GM18505 (cell line): ENCODE measurements around the gene FRYL.

Experiments used
- ATAC-seq: cut with Tn5 transposase; IDR thresholded peaks from one replicate; pipeline ENCODE4 v1.9.1; 2021; ENCODE audit not compliant: unreplicated experiment
- POLR2A ChIP-seq: IDR thresholded peaks from 4 replicates; pipeline ENCODE4 v1.6.1; 2011; ENCODE audit warnings: borderline replicate concordance; ENCODE audit not compliant: insufficient read depth, insufficient read length; ENCODE audit errors: extremely low read depth

Gene FRYL

DNA sequence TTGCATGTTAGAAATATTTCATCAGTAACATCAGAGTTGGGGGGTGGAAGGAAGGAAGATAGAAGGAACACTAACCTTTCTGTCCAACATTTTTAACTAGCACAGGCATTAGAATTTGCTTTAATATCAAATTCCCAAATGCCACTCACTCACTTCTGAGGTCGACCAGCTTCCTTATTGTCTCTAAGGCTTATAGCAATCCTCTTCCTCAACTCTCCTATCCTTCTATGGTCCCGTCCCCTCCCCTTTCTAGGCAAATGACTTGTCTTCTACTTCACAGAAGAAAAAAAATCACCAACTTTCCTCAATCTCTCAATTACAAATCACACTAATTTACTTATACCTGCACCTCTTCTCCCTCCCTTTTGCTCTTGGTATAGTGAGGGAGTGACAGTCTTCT is 189.2 kb downstream of the FRYL start:
- ATAC-seq, result no peak
- TF ChIP-seq POLR2A, result no peak

GRCh38 chr4:48589098-48589445 is 191.0 kb downstream of the FRYL start:
- TF ChIP-seq POLR2A, result no peak
- ATAC-seq, result no peak

DNA sequence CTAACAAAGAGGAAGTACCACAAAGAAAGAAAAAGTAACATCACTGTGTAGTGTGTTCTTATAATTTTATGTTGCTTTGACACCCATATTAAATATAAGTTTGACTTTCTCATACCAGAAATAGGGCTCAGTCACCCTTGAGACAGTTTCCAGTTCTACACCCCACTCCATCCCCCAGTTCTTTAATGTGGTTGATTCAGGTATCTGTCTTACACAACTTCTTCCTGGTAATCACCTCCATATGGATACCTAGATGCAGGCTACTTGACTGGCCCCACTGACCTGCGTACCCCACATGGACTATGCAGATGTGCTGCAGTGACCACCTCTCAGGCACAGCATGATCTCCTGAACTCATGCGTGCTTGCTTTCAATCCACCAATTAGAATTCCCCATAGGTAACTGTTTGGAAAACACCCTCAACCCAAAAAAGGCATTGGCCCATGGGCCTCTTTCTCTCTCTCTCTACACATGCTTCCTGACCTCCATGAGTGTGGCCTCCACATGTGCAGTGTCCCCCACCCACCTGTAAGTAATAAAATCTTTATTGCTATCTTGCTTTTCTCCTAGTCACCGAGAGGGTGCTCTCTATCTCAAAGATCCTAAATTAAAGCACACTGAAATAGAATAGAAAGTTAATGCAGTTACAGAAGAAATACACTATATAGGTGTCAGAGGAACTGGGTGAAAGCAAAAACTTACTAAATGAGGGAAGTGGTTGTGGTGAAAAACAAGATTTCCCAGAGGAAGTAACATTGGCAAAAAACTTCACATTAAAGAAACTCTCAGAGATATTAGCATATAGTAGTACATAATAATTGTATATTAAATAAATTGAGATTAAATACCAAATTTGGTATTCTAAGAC is 191.6 kb downstream of the FRYL start:
- ATAC-seq, result no peak
- no peak for TF ChIP-seq POLR2A

DNA sequence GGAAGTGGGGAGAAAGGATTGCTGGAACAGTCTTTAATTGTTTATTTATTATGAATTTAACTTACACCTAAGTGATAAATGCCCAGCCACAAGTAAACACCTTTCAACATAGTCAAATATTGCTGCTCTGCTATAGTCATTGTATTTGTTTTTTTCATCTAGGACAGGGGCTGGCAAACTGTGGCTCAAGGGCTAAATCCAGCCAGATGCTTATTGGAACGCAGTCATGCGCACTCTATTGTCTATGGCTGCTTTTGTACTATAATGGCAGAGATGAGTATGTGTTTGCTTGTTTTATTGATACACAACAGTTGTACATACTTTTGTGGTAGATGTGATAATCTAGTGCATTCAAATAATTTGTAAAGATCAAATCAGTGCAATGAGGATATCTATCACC is 194.7 kb downstream of the FRYL start:
- ATAC-seq, result no peak
- no peak for TF ChIP-seq POLR2A

DNA sequence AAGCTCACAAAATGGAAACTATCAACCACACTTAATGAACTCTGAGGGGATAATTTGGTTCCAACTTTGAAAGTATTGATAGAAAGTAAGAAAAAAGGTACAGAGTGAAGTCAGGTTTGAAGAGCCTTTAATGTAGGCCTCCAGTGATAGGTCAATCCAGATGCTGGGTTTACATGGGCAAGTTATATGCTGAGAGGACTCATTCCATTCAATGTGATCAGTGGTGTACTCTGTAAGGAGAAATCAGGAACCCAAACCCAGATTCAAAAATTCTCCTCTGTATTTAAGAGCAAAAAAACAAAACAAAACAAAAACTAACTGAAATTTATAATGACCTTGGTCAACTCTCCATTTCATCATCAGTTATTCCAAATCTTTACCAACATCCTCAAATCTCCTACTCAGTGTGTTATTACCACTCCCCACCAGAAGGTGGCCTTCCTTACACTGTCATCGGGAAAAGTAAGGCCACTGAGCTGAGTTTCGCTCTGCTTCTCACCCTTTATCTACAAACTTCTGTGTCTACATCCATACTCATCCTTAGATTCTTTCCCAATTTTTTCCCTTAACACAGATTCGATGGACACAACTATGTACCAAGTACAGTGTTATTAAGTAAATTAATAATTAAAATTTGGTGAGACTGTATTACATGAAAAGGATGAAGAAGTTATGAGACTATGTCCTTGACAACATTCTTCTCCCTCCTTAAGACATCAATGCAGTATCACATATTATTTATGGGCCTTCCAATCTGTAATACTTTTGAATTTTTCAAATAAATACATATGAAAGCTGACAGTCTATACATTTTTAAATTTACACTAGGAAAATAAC is 201.7 kb downstream of the FRYL start:
- no peak for TF ChIP-seq POLR2A
- ATAC-seq, result no peak

DNA sequence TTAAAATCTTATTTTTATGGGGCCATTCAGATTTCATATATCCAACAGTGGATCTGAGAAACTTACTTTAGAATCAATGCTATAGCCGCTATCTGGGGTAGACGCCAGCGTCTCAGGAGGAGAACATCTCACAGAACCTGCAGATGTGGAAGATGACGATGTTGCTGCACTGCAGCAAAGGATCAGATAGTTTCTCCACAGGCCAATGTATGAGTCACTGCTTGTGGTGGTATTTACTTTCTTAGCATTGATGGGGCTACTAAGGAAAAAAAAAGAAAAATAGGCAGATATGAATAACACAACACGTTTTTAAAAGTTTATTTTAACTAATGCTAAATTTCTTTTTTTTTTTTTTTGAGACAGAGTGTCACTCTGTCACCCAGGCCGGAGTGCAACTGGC is 204.1 kb downstream of the FRYL start:
- ATAC-seq, result no peak
- no peak for TF ChIP-seq POLR2A

DNA sequence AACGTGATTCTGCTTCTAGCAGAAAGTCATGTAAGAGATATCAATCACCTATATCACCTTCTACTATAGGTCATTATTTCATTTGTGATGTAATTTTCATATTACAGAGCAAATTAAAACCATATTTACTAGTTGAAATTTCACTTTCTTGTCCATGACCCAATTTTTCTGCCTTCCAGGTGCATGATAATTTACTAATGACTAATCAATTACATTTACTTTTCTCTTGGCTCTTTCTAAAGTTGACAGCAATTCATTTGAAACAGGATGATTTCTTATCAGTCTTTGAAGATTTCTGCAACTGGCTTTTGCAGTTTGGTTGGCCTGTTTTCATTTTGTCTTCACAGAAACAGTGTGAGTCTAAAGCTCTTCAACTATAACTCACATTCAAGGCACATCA is 208.6 kb downstream of the FRYL start:
- TF ChIP-seq POLR2A, result no peak
- no peak for ATAC-seq

- TF ChIP-seq POLR2A, result no peak
- no peak for ATAC-seq
Observed at GRCh38 chr4:48570646-48571220, 209.3 kb downstream of the FRYL start.

DNA sequence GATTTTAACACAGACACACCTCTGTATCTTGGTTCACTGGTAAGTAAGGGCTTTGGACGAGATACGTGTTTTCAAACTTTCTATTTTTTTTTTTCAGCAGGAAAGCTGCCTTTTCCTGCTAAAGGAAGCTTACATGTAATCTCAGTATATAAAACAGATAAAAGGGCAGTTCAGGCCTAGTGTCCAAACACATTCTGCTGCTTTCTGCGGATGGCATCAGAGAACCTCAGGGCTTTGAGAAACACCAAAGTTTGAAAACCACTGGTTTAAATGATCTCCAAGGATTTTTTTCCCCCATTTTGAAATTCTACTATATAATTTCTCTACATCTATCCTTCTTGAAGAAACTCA is 214.1 kb downstream of the FRYL start:
- no peak for TF ChIP-seq POLR2A
- no peak for ATAC-seq

DNA sequence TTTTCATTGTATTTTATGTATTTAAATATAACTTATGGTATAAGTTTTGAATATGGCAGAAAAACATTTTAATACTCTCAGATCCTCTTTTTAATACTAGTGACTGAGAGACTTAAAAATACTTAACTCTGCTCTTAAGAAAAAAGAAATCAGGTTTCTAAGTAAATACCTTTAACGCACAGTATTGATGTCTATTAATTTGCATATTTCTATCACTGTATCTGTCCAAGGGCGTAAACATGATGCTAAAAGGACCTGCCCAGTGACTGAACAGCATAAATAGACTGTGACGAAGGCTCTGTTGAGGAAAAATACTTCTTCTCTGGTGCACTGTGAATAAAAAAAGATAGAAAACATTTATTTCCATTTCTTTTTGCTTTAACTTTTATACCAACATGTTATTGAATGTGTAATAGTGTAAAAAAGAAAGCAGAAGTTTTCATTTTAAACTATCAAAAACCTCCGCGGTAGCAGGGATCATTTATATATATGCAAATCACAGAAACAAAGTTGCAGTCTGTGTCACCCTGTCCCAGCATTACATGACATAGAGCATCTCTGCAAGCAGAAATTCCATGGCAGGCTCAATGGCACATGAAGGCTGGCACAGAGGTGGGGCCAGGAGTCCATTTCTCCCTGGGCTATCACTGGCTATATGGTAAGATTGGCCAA is 214.6 kb downstream of the FRYL start:
- no peak for ATAC-seq
- no peak for TF ChIP-seq POLR2A

DNA sequence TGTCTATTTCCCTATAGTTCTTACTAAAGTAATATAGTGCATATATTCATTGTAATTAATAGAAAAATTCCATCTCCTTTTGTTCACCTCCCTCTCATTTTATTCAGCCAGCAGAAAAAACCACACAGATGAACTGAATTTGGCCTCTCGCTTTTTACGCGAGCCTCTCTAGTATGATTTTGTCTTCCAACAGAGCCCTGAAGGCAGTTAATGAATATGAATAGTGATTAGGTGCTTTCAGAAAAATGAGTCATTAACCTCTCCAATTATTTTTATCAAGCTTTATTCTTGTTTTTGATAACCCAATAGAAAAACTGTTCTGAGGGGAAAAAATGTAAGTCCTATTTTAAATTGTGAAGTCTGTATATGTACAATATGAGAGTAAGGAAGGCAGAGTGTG is 215.9 kb downstream of the FRYL start:
- ATAC-seq, result no peak
- TF ChIP-seq POLR2A, result no peak

- TF ChIP-seq POLR2A, result no peak
- ATAC-seq, result no peak
Observed at GRCh38 chr4:48558819-48559218, 221.3 kb downstream of the FRYL start.

GRCh38 chr4:48558026-48558425 is 222.1 kb downstream of the FRYL start:
- ATAC-seq, result no peak
- no peak for TF ChIP-seq POLR2A
